HEK293 (cell line): ENCODE measurements around the gene CACNB4.

Source experiments
- ATF2 ChIP-seq: fragments of 450-650 bp; formaldehyde crosslinking; IDR thresholded peaks from 2 replicates; pipeline ENCODE4 v1.5.1; 2016; ENCODE audit warnings: missing biosample characterization, missing genetic modification characterization, low read depth
- CTCF ChIP-seq: fragments of 450-650 bp; formaldehyde crosslinking; IDR thresholded peaks from 2 replicates; pipeline ENCODE4 v1.5.1; 2016; ENCODE audit warnings: missing biosample characterization, missing genetic modification characterization
- EGR2 ChIP-seq: fragments of 450-650 bp; formaldehyde crosslinking; IDR thresholded peaks from 2 replicates; pipeline ENCODE4 v1.5.1; 2016; ENCODE audit warnings: low read depth, missing biosample characterization, missing genetic modification characterization
- REPIN1 ChIP-seq: fragments of 450-650 bp; formaldehyde crosslinking; IDR thresholded peaks from 2 replicates; pipeline ENCODE4 v1.5.1; 2017; ENCODE audit warnings: missing biosample characterization, missing genetic modification characterization, low read depth
- ZFP37 ChIP-seq: fragments of 450-650 bp; formaldehyde crosslinking; IDR thresholded peaks from 2 replicates; pipeline ENCODE4 v1.5.1; 2016; ENCODE audit warnings: missing biosample characterization, missing genetic modification characterization
- ZNF416 ChIP-seq: fragments of 450-650 bp; formaldehyde crosslinking; IDR thresholded peaks from 2 replicates; pipeline ENCODE4 v1.5.1; 2016; ENCODE audit warnings: missing biosample characterization, missing genetic modification characterization
- ZNF76 ChIP-seq: fragments of 450-650 bp; formaldehyde crosslinking; IDR thresholded peaks from 2 replicates; pipeline ENCODE4; 2016; ENCODE audit warnings: low read depth, missing biosample characterization, missing genetic modification characterization, borderline replicate concordance

GRCh38 chr2:152031747-152032306, 67.0 kb downstream of the CACNB4 start:
- TF ChIP-seq ZNF416 (tag by site-specific recombination) (no peak), REPIN1 (tag by site-specific recombination) (no peak), ATF2 (no peak), EGR2 (tag by site-specific recombination) (no peak), CTCF (tag by site-specific recombination) (no peak), ZFP37 (no peak), ZNF76 (tag by site-specific recombination) (no peak)
